Stimulated activated CD4-positive, alpha-beta T cell treated with anti-CD3 and anti-CD28 coated beads, Interleukin-15, amount 100 ng/mL, for 24 hours (primary cell): ENCODE data around the gene COLEC12.

Experiments
- DNase-seq: peaks from one replicate; pipeline ENCODE4 v3.0.0-alpha.2; 2020

Gene COLEC12

DNA sequence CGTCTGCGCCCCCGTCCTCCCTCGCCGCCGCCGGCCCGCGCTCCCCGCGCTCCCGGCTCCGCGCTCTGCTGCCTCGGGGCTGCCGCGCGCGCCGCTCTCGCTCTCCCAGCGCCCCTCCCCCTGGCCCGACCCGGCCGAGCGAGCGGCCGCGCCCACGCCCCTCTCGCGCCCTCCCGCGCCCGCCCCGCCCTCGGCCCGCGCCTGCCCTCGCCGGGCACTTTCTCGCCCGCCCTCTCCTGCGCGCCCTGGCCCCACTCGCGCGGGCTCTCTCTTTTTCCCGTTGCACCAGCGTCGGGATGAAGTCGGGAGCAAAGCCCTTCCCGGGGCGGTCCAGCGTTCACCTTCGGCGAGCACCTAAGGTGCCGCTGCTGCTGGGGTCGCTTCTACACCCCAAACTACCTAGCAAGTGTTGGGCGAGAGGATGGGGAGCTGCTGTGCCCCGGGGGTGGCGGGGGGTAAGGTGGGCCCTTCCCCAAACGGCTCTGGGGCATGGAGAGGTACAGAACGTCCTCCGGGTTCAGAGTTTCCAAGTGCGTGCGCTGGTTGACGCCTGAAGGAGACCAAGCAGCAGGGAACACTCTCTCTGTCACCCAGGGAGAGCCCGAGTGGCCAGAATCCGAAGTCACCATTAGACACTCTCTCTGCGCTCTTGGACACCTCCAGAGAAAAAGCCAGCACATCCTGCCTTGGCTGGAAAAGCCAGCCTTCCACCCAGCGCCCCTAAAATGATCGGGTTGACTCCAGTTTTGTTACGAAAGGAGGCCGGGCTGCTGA, at the start of gene COLEC12:
TSS of gene COLEC12 (minus strand) at position 70 of the 774 bp plus-strand sequence. CDS start 187 bp downstream, outside the sequence.
- DNase-seq, result peak; percentile 12

DNA sequence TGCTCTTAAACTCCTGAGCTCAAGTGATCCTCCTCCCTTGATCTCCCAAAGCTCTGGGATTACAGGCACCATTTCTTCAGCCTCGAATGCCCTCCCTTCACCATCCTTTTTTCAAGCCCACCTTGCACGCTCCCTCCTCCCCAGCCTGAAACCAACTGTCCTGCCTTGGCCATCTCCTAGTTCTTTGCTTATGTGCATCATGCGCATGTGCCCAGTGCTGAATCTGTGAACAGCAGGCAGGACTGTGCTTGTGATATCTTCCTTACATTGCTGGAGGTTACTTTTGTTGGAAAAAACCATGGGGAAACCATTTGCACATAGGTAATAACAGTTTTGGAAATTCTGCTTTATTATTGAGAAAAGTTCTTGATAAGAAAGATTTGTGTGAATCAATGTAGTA, 49.5 kb upstream of the COLEC12 start:
- DNase-seq, result no peak

DNA sequence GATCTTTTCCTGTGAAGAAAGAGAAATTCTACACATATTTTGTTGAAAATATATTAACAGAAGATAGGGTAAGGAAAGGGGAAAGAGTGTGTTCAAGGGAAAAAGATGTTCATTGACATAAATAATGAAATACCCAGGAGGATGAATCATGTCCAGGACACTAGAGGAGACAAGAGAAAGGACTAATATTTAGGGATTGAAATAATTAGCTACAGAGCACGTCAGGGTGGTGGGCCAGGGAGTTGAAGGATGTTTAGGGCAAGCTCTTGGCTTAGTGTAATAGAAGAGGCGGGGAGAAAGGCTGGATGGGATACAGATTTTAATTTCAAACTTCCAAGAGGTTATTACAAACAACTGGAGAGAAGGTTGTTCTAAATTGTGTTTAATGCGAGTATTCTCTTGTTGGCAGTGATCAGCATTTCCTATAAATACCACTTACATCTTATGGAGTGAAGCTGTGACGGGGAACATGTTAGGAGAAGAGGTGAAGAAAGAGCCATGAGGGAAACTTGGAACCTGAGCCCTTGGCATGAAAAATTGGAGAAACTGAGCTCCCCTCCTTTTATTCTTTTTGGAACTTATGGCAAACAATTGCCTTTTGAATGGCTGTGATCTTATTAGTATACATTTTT, 43.1 kb upstream of the COLEC12 start:
- DNase-seq, result no peak

DNA sequence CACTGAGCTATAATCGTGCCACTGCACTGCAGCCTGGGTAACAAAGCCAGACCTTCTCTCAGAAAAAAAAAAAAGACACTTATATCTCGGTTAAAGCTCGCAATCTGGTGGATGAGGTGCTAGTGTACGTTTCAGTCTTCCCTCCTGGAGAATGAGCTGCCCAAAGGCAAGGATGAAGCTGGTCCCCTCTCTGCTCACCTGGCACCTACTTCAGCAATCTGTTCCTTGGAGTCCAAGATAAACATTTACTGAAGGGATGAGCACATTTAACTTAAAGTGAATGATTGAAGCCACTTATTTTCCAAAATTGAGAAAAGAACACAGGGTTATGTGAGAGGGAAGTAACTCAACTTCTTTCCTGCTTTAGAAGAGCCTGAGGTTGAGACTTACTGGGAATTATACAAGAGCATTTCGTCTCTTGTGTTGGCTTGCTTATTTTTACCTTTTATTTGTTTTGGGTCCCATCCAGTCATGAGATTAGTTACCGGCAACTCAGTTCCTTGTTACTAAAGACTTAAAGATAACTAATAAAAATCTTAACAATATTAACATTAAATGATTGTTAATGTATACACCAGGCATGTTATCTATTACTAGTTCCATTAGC, 33.6 kb upstream of the COLEC12 start:
- no peak for DNase-seq

DNA sequence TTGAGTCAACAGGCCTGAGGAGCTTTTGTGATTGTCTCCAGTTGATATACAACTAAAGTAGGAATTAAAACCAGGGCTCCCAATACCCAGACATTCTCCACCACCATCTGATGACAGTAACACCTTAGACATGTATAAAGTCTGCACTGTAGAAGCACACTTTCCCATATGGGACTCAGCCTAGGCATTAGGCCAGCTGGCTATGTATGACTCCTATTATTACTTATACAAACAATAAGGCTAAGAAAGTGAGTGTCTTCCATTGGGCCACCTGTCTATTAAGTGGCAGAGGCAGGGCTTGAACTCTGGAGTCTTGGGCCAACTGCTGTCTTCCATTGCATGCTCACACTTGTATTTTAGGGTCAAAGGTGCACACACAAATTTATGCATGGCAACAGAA, 32.1 kb upstream of the COLEC12 start:
- no peak for DNase-seq

DNA sequence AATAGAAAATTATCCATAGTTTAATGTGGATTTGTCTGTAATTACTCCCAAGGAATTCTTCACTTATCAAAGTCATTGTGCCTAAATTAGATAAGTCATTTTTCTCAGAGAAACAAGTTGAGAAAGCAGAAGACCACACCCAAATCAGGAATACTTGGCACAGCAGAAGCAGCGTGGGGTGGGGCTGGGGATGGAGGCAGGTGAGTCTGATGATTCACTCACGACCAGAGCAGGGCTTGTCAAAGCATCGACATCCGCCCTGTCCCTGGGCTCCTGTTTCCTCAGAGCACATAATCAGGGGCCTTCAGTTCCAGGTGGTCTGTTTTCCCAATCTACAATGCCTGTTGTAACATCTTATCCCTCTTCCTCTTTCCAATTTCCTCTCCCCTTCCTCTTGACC, 31.5 kb upstream of the COLEC12 start:
- DNase-seq, result no peak

DNA sequence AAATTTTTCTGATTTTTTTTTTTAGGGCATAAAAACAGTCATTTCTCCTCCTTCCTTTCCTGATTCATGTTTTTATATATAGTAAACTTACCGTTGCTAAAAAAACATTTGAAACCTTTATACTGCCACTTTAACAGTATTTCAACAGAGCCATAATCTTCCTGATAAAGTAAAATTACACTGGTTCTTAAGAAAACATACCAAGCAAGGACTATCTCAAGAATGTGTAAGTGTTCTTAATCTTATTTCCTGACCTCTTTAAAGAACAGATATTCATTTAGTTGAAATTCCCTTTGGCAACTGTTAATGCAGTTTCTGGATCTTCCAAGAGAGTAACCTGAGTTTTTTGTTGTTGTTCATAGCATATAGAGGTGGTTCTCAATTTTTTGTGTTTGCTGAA, 26.6 kb upstream of the COLEC12 start:
- DNase-seq, result no peak

DNA sequence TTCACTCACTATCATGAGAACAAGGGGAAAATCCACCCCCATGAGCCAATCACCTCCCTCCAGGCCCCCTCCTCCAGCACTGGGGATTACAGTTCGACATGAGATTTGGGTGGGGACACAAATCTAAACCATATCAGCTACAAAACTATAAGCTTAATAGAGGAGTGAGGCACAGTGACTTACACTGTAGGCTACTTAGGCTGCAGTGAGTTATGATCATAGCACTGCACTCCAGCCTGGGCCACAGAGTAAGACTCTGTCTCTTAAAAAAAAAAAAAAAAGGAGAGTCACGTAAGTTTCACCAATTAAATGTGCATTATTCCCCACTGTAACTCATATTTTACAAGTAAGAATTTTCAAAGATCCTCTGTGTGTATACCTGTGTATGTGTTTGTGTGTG, 26.2 kb upstream of the COLEC12 start:
- DNase-seq, result no peak

DNA sequence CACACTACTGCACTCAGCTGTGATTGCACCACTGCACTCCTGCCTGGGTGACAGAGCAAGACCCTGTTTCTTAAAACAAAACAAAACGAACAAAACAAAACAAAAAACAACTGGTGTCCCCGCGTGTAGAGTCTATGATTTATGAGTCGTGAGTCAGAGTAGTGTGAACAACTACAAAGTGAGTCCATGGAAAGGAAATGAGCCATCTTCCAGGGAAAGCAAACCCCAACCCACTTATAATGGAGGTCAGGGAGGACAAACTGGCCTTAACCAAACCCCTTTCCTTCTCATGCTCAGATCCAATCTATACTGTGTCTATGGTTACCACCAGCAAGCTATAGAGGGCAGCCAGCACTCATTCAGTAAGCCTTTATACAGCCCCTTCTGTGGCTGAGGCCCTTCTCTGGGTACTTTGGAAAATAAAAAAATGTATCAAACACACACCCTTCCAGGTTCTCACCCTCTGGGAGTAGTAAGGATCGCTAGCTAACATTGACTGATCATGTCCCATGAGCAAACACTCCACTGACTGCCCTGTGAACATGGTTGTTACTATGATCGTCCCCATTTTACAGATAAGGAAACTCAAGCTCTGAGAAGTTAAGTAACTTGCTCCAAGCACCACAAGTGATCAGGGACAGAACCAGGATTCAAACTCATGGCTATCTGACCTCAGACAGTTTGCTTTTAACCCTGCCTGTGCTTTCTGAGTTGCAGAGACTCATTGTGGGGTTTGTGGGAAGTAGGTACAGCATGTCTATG, 24.7 kb upstream of the COLEC12 start:
- no peak for DNase-seq

DNA sequence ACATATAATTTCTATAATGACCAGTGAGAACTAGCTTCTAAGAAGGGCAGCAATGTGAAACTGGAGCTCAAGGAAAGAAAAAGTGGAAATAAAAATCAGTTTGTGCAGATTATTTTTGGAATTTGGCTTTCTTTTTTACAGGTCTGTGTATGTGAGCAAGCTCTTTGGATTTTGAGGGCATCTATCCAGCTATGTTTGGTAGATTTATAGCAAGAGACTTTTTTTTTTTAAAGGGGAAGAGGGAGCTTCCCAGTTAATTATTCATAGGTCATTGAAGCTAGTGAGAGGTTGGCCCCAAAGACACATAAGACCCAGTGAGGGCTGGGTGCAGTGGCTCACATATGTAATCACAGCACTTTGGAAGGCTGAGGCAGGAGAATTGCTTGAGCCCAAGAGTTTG, 24.0 kb upstream of the COLEC12 start:
- DNase-seq, result no peak

DNA sequence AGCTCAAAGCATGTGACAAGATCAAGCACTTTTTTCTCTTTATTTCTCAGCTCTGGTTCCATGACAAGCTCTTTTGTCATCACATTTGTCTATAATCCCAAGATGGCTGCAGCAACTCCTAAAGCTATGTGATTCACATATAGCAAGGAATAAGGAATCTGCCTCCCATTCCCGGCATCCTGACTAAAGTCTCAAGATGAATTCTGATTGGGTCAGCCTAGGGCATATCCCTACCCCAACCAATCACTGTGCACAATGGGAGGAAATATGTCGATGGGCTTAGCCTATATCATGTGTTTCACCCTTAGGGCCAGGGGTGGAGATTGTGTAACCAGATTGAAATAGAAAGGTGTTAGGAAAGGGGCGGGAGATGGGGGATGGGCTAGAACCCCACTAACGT, 23.1 kb upstream of the COLEC12 start:
- no peak for DNase-seq

DNA sequence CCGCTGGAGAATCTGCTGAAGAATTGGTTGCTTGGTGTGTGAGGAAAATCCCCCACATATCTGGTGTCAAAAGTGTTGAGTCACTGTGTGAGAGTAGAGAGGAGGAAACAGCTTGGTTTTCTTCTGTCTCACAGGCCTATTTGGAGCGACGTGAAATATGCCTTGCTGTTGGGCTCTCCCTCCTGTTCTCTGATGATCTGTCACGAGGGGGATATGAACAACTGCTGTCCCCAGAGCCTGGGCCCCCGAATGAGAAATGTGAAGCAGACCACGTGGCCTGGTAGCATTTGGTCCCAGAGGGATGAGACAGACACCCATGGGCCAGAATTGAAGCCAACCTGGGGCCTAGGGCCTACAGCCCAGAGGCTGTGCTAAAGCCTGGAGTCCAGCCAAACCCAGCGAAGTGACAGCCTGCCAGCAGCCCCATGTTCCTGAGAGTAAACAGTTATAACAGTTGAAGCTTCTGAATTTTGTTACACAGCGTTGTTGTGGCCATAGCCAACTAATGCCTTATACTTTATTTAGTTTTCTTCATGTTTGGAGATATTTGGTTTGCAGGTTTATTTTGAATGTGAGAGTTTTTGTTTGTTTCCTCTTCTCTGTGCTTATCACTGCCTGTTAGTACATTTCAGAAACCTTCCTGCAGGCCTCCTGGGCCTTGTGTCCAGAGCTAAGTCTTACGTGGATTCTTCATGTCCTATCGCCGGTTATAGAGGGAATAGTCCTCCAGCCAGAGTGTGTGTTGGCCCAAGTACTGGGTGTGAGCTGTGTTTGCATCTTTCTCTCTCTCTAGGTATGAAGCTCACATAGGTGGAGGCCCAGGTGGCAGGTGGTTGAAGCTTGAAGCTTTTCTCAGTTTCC, 18.7 kb upstream of the COLEC12 start:
- DNase-seq, result no peak

DNA sequence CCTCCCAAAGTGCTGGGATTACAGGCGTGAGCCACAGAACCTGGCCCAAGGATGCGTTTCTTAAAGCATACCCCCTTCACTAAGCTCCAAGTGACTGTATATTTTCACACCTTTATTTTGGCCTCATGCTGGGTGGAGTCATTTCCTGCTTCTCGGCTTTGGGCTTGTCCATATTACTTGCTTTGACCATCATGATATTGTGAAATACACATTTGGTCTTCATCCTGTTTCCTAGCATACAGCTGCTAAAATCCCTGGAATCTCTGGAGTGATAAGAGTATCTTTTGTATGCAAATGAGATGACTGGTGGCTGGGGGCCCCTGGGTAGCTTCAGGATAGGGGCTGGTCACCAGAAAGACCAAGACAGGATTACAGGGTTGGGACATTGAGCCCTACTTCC, 17.6 kb upstream of the COLEC12 start:
- no peak for DNase-seq

DNA sequence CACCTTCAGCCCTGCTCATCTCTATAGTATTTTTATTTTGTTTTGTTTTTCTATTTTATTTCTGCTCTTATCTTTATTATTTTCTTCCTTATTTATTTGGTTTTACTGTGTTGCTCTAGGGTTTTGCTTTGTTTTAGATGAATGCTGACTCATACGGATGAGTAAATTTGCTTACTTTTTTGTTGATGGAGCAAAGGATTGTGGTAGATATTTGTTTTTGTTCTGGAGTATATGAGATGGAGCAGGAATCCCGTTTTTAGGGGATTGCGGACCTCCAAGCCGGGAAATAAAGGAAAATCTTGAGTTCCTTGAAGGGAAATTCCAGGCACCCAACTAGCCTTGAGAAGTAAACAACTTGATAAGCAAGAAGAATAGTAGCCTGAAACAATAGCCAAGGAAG, 15.3 kb upstream of the COLEC12 start:
- DNase-seq, result no peak

DNA sequence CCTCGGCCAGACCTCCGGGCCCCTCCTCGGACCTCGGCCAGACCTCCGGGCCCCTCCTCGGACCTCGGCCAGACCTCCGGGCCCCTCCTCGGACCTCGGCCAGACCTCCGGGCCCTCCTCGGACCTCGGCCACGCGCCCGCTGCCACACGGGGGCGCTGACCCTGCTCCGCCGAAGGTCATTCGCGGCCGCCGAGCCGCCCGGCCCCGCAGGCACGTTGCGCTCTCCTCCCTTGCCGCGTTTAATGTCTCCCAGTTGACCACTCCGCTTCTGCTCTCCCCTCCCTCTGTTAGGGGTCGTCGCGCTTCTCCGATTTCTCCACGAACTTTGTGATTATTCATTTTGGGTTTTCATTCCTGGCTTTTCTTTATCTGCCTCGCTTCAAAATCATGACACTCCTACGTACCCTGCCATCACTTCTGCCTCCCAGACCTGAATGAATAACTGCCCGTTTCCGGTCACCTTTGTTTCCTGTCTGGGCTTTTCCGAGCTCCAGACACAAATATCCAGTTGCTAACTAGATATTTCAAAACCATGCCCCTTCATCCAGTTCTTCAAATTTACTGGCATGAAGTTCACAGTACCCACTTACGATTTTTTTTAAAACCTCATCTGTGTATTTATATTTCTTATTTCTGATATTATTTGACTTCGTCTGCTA, 14.8 kb upstream of the COLEC12 start:
- no peak for DNase-seq

DNA sequence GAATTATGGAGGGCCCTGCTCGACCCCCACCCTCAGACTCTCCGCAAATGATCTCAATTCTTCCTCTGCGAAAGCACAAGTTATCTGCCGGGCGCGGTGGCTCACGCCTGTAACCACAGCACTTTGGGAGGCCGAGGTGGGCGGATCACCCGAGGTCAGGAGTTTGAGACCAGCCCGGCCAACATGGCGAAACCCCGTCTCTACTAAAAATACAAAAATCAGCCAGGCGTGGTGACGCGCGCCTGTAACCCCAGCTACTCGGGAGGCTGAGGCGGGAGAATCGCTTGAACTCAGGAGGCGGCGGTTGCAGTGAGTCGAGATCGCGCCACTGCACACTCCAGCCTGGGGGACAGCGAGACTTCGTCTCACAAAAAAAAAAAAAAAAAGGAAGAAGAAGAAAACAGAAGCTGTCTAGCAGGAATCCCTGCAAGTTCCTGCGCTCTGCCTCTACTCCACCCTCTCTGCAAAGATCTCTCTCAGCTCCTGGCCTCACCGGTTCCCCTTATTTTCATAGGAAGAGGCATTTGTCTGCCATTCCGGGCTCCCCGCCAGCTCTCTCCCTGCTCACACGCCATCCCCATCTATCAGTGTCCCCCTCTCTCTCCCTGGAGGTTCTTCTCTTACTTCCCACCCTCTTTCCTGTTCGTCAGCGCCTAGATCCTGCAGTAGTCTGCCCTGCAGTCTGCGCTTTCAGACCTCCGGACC, 13.5 kb upstream of the COLEC12 start:
- no peak for DNase-seq

DNA sequence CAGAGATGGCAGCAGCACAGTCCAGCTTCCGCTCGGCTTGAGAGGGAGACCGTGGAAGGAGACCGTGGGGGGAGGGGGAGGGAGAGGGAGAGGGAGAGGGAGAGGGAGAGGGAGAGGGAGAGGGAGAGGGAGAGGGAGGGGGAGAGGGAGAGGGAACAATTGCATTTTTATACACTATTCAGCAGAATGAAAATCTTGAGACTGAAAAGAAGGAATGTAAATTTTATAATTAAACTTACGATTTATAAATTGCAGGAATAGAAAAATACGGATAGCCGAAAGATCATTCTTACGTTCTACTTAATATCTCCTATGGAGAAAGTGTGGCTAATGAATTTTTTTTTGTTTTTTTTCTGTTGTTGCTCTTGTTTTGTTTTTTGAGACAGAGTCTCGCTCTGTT, 12.5 kb upstream of the COLEC12 start:
- DNase-seq, result no peak

DNA sequence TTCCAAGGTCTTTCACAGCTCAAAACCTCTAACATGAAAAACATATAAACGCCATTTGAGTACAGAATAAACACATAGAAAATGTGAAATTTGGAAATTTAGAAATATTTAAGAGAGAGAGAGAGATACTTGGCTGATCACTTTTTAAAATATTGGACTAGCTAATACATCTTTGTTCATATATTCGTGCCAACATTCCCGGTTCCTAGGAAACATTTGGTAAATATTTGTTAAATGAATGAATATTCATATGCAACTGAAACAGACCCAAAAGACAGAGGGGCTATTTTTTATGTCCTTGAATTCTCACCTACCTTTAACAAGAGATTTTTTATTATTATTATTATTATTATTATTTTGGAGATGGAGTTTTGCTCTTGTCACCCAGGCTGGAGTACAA, 8.3 kb upstream of the COLEC12 start:
- DNase-seq, result no peak

DNA sequence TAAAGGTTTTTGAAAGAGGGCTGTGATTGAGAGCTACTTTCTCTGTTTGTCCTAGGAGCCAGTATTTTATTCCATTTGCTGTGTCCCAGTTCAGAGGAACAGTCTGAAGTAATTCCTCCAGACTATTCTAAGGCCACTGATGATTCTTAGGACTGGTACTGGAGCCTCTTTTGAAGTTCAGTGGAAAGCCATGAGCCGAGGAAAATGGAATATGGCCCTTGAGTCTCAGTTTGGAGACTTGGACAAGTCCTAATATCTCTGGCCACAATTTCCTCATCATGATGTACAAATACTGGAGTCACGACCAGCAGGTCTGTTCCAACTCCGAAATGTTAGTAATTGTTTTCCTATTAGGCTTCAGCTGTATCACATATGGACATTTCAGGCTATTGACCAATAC, 7.1 kb upstream of the COLEC12 start:
- no peak for DNase-seq

DNA sequence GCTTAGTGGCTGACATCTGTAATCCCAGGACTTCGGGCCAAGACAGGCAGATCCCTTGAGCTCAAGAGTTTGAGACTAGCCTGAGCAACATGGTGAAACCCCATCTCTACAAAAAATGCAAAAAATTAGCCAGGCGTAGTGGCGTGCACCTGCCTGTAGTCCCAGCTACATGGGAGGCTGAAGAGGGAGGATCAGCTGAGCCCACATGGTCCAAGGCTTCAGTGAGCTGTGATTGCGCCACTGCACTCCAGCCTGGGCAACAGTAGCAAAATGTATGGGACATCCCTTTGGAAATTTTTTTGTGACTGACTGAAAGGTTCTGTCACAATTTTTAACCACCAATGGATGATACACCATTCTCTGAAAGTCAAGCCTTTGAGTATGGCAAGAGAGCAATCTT, 6.3 kb upstream of the COLEC12 start:
- DNase-seq, result no peak

DNA sequence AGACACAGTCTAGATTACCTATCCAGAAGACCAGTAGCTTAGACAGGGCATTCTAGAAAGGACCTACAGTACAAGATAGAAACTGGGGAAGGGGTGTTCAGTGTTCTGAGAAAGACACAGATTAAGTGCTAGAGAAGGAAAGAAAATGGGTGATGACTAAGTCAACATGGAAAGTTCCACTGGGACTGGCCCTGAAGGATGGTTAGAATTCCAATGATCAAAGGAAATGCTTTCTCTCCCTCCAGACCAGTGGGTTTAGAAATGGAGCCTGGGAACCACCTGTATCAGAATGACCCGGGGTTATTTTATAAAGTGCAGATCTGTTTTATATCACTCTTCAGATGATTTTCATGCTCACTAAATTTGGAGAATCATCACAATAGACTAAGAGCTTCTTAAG, 5.8 kb upstream of the COLEC12 start:
- DNase-seq, result no peak
